Hepatocyte (in vitro differentiated cells): ENCODE data around the gene CDH18. TPM values are rescaled to one million over a fixed set of nuclear protein-coding genes. Genes with fewer than 3 reads are reported as not detected.

Source experiments
- DNase-seq: peaks from one replicate; pipeline ENCODE4 v3.0.0-alpha.2; 2016; ENCODE audit warnings: low spot score
- H2AFZ ChIP-seq: fragments of 200-600 bp; sonication (generic); 2 replicates; pipeline ENCODE4 v1.6.0; 2016; ENCODE audit warnings: antibody characterized with exemption, mild to moderate bottlenecking
- H3K27ac ChIP-seq: fragments of 200-600 bp; sonication (generic); 2 replicates; pipeline ENCODE4 v1.5.1; 2016; ENCODE audit warnings: mild to moderate bottlenecking
- H3K27me3 ChIP-seq: fragments of 200-600 bp; sonication (generic); 2 replicates; pipeline ENCODE4 v1.6.1; 2016
- H3K36me3 ChIP-seq: fragments of 200-600 bp; sonication (generic); replicated peaks from 2 replicates; pipeline ENCODE4 v1.5.1; 2016; ENCODE audit warnings: low read depth; ENCODE audit not compliant: insufficient read depth
- H3K4me1 ChIP-seq: fragments of 200-600 bp; sonication (generic); 2 replicates; pipeline ENCODE4 v1.5.1; 2016; ENCODE audit warnings: mild to moderate bottlenecking, moderate library complexity; ENCODE audit not compliant: insufficient read depth
- H3K4me2 ChIP-seq: fragments of 200-600 bp; sonication (generic); 2 replicates; pipeline ENCODE4 v1.6.0; 2016
- H3K4me3 ChIP-seq: fragments of 200-600 bp; sonication (generic); 2 replicates; pipeline ENCODE4 v1.5.1; 2016; ENCODE audit warnings: mild to moderate bottlenecking
- H3K79me2 ChIP-seq: fragments of 200-600 bp; sonication (generic); 2 replicates; pipeline ENCODE4 v1.6.0; 2017; ENCODE audit warnings: mild to moderate bottlenecking
- H3K9me2 ChIP-seq: fragments of 200-600 bp; sonication (generic); replicated peaks from 2 replicates; pipeline ENCODE4 v1.6.0; 2017; ENCODE audit warnings: mild to moderate bottlenecking; ENCODE audit not compliant: insufficient read depth
- H3K9me3 ChIP-seq: fragments of 200-600 bp; sonication (generic); 2 replicates; pipeline ENCODE4 v1.5.1; 2016; ENCODE audit warnings: low read depth, mild to moderate bottlenecking
- H4K20me1 ChIP-seq: fragments of 200-600 bp; sonication (generic); 2 replicates; pipeline ENCODE4 v1.6.0; 2016; ENCODE audit warnings: mild to moderate bottlenecking; ENCODE audit not compliant: insufficient read depth, poor library complexity, severe bottlenecking
- CTCF ChIP-seq: fragments of 200-600 bp; sonication (generic); IDR thresholded peaks from 2 replicates; pipeline ENCODE4 v1.5.1; 2016; ENCODE audit warnings: antibody characterized with exemption, mild to moderate bottlenecking; ENCODE audit not compliant: poor library complexity
- EZH2 ChIP-seq: fragments of 200-600 bp; sonication (generic); IDR thresholded peaks from 2 replicates; pipeline ENCODE4 v1.6.1; 2016; ENCODE audit warnings: antibody characterized with exemption, mild to moderate bottlenecking, borderline replicate concordance
- EZH2phosphoT487 ChIP-seq: fragments of 200-600 bp; sonication (generic); IDR thresholded peaks from one replicate; pipeline ENCODE4 v1.6.1; 2018; ENCODE audit warnings: antibody characterized with exemption, mild to moderate bottlenecking, low read depth, moderate library complexity; ENCODE audit not compliant: unreplicated experiment, severe bottlenecking
- WGBS: methylation state at CpG from one replicate; pipeline ENCODE4 v1.1.6; 2016; ENCODE audit warnings: low lambda C conversion rate; ENCODE audit errors: missing lambda C conversion rate; 5-methylcytosine and 5-hydroxymethylcytosine counted together
- polyA plus RNA-seq: library from polyadenylated mRNA; unstranded; fragments of >200 nt; fragmentation: Nextera tagmentation; extraction: Ambion mirVana; gene quantifications from 2 replicates; pipeline ENCODE4 v1.2.1, GENCODE V29; 2016
- total RNA-seq: library from RNA; depleted of rRNA; stranded (reverse); fragments of >200 nt; gene quantifications from 2 replicates; pipeline ENCODE4 v1.2.3, GENCODE V29; 2014

The CDH18 gene
- total and polyA plus RNA-seq, 2 experiments from 2014 or later = 0.71 to 1.5 TPM

- no peak for DNase-seq
- Histone ChIP-seq H3K9me3 (no peaks in the 10 kb centered on the region), H3K9me2 (no peaks in the 10 kb centered on the region), H3K4me3 (no peak overlapping the region), H3K79me2 (no peaks in the 10 kb centered on the region), H3K4me2 (no peak overlapping the region), H3K27me3 (no peaks in the 10 kb centered on the region), H3K36me3 (no peaks in the 10 kb centered on the region), H2AFZ (no peak overlapping the region), H3K27ac (no peak overlapping the region), H4K20me1 (no peaks in the 10 kb centered on the region), H3K4me1 (no peaks in the 10 kb centered on the region)
- 88% methylated on average over 4 of the region's 4 CpGs for WGBS
- TF ChIP-seq EZH2phosphoT487 = no peak
- TF ChIP-seq CTCF = no peak
- no peak for TF ChIP-seq EZH2
Measured at GRCh38 chr5:19855031-19855430, 133.0 kb downstream of the CDH18 start.

GRCh38 chr5:19853616-19854240, 134.3 kb downstream of the CDH18 start:
- Histone ChIP-seq H3K4me1 (no peaks in the 10 kb centered on the region), H3K79me2 (no peaks in the 10 kb centered on the region), H3K36me3 (no peaks in the 10 kb centered on the region), H4K20me1 (no peaks in the 10 kb centered on the region), H3K27ac (no peak overlapping the region), H3K9me3 (no peaks in the 10 kb centered on the region), H3K9me2 (no peaks in the 10 kb centered on the region), H2AFZ (no peak overlapping the region), H3K4me3 (no peak overlapping the region), H3K27me3 (no peaks in the 10 kb centered on the region), H3K4me2 (no peak overlapping the region)
- TF ChIP-seq EZH2 = no peak
- DNase-seq = no peak
- WGBS = 55% methylated on average over 4 of the region's 4 CpGs

GRCh38 chr5:19837536-19838174, 150.3 kb downstream of the CDH18 start:
- WGBS = 94% methylated on average over 6 of the region's 6 CpGs
- H2AFZ ChIP-seq = no peak overlapping the region

More at GRCh38 chr5:19837536-19838174, 150.3 kb downstream of the CDH18 start:
- Histone ChIP-seq H4K20me1 (no peaks in the 10 kb centered on the region), H3K36me3 (no peaks in the 10 kb centered on the region), H3K9me3 (no peaks in the 10 kb centered on the region), H3K4me3 (no peak overlapping the region), H3K79me2 (no peaks in the 10 kb centered on the region), H3K27me3 (no peaks in the 10 kb centered on the region), H3K9me2 (no peaks in the 10 kb centered on the region), H3K4me2 (no peak overlapping the region), H3K4me1 (no peaks in the 10 kb centered on the region), H3K27ac (no peak overlapping the region)
- TF ChIP-seq CTCF (no peak), EZH2 (no peak), EZH2phosphoT487 (no peak)
- DNase-seq = no peak
